GM19240 (cell line): ENCODE measurements around the gene UBXN4.
A peak's percentile ranks its signal among the peaks of the same experiment; 100 is the strongest.
"Not testable (repeated sequence)": the region's sequence is repeated elsewhere in the genome, so short reads cannot be mapped to it uniquely, and the experiment has no call there.

ENCODE experiments used
- DNase-seq: peaks from one replicate; pipeline ENCODE4 v3.0.0; 2011; ENCODE audit warnings: low spot score; ENCODE audit not compliant: insufficient read length

Gene UBXN4

GRCh38 chr2:135803278-135803677, 61.6 kb downstream of the UBXN4 start:
- DNase-seq = no peak

- not testable (repeated sequence) for DNase-seq
Measured at GRCh38 chr2:135807874-135808273, 66.2 kb downstream of the UBXN4 start.

GRCh38 chr2:135812907-135813511, 71.4 kb downstream of the UBXN4 start:
- DNase-seq = no peak

- no peak for DNase-seq
Measured at GRCh38 chr2:135815269-135815668, 73.6 kb downstream of the UBXN4 start.

DNA sequence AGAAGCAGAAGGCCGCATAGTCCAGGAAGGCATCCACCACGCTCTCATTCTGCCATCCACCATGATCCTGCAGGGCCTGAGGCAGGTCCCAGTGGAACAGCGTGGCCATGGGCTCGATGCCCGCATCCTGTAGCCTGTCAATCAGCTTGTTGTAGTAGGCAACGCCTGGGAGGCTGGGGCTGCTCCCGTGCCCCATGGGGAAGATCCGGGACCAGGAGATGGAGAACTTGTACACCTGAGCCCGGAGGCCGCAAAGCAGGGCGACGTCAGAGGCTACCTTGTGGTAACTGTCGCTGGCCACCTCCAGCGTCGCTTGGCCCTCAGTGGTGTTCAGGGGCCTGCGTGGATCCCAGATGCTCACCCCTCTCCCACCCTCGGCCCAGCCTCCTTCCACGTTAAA, 75.8 kb downstream of the UBXN4 start:
- DNase-seq = no peak

DNA sequence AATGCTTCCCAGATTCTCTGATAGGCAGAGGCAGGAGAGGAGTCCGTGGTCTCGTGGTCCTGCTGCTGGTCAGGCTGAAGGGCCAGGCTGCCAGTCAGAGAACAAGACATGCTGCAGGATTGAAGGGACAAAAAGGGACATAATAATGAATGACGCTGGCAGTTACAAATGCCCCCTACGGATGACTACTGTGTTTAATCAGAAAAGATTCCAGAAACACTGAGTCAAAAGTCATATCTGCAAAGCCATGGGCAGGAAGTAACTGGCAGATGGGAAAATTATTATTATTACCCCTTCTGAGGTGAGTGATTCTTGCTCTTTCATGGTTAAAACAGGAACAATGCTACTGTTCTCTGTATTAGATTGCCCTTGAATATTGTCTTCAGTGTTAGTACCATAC, 76.3 kb downstream of the UBXN4 start:
- no peak for DNase-seq

DNA sequence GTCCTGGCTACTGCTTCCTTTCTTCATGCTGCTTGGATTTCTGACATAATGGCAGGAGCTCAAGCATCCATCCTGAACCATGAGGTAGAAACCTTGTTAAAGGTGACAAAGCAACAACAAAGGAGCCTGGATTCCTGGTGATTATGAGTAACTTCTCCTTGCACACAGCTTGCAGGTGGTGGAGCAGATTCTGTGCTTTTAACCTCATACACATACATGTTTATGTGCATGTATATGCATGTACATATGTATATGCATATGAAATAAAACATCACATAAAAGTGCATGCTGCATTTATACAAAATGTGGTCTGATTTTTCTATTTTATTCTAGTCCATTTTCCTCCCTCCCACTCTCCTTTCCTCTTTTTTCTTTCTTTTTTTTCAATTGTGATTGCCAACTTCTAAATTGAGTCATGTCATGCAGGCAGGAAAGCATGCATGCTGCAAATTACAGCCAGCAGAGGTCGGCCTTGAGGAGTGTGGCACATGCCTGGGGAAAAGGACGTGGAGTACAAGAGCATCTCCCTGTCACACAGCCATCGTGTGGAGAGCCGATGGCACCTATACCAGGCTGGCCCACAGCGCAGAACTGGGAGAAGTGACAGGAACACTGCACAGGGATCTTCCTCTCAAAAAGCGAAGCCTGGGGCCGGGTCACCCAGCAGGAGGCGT, 77.4 kb downstream of the UBXN4 start:
- DNase-seq = no peak

- DNase-seq = peak; percentile 23
Measured at GRCh38 chr2:135820003-135820618, 78.5 kb downstream of the UBXN4 start.

DNA sequence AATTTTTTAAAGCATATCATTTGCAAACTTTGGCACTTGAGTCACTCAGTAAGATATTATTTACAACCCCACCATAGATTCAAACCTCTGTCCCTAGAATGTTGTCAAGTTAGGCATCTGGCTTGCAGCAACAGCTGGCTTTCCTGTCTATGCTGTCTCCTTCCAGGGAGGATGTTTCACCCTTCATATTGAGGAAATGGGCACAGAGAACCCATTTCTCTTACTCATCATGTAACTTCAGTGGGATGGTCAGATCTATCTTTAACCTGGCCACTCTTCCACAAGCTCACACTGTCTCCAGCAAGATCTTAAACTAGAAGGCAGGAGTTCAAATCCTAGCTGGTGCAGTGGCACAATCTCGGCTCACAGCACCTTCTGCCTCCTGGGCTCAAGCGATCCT, 79.5 kb downstream of the UBXN4 start:
- DNase-seq = no peak

DNA sequence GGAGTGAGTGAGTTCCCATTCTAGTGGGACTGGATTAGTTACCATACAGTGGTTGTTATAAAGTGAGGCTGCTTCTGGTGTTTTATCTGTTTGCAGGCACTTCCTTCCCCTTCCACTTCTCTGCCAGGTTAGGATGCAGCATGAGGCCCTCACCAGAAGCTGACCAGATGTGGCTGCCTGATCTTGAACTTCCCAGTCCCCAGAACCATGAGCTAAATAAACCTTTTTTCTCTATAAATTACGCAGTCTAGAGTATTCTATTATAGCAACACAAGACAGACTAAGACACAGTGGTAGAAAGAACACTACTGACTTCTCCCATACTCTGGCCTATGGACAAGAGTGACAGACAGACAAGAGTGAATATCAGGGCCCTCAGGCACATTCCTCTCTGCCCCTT, 81.2 kb downstream of the UBXN4 start:
- no peak for DNase-seq

- no peak for DNase-seq
Measured at GRCh38 chr2:135825131-135825530, 83.5 kb downstream of the UBXN4 start.

DNA sequence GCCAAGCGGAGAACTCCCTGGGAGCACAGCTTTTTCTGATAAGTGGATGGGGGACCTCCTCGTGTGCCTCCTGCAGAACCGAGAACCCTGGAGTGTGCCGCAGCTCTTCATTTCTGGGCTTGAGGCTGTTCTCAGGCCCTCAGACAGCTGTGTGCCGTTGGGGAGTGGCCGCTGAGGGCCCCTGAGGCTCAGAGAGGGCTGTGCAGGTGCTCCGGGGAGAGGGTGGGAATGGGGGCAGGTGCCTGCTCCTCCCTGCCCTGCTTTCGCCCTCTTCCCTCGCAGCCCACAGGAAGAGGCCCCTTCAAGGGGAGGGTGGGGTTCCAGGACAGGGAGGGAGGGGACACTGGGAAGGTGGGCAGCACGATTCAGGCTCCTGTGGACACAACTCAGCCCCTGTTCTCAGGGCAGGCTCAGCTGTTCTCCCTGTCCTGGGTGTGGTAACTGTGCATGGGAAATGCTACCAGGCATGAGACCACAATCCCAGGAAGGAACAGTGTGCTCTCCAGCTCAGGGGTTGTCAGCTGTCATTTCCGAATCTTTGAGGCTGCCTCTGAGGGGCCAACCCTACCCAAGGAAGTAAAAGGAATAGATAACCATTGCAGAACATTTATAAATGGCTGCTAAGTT, 84.0 kb downstream of the UBXN4 start:
- DNase-seq = no peak

- no peak for DNase-seq
Measured at GRCh38 chr2:135826544-135826943, 84.9 kb downstream of the UBXN4 start.

- no peak for DNase-seq
Measured at GRCh38 chr2:135829378-135830135, 87.9 kb downstream of the UBXN4 start.

- no peak for DNase-seq
Measured at GRCh38 chr2:135831180-135831812, 89.6 kb downstream of the UBXN4 start.

GRCh38 chr2:135832891-135833290, 91.2 kb downstream of the UBXN4 start:
- DNase-seq = no peak
